HCT116 (cell line): ENCODE data around the gene REG3A. TPM values are rescaled to one million over a fixed set of nuclear protein-coding genes. Genes with fewer than 3 reads are reported as not detected.

ENCODE experiments used
- ATAC-seq: fragments of 200-7000 bp; cut with Tn5 transposase; 2 replicates; pipeline ENCODE4 v1.9.1; 2020; ENCODE audit warnings: mild to moderate bottlenecking, moderate library complexity
- BruUV-seq: library from RNA; stranded (reverse); fragments of 400-500 nt; replicated peaks from 2 replicates; lab custom pipeline; 2021; lab: Mats Ljungman, UMichigan
- CTCF ChIA-PET: fragments of 300-600 bp; sonication (Branson Sonifier 250); formaldehyde crosslinking; loops from one replicate; lab custom pipeline; 2021; ENCODE audit warnings: antibody characterized with exemption; lab: Charles Lee
- POLR2A ChIA-PET: fragments of 300-600, 350-600 bp; sonication (Branson Sonifier 250); formaldehyde crosslinking; loops from one replicate; lab custom pipeline; 2021; ENCODE audit warnings: antibody characterized with exemption; lab: Charles Lee
- RAD21 ChIA-PET, 2 experiments: fragments of 300-600 bp; sonication (Branson Sonifier 250); formaldehyde crosslinking; loops; one replicate each; lab custom pipeline; 2023; ENCODE audit warnings: low total read pairs in 2 of 2; ENCODE audit not compliant: uncharacterized antibody in 2 of 2, unreplicated experiment in 2 of 2, low non-redundant PET in 1 of 2; lab: Charles Lee
- DNase-seq: peaks from one replicate; pipeline ENCODE4 v3.0.0-alpha.2; 2010; ENCODE audit warnings: low read depth, low spot score
- H2AFZ ChIP-seq: fragments of 200-600 bp; shearing (Covaris generic), sonication (generic); 2 replicates; pipeline ENCODE4 v1.6.1; 2017; ENCODE audit warnings: low read depth, mixed run types, mixed read lengths, antibody characterized with exemption, low read length; ENCODE audit not compliant: poor library complexity, severe bottlenecking
- H3K27ac ChIP-seq: 2 replicates; pipeline ENCODE4 v1.5.1; 2012; ENCODE audit warnings: low read depth, low read length
- H3K27me3 ChIP-seq: fragments of 200-600 bp; sonication (generic); 2 replicates; pipeline ENCODE4 v1.6.1; 2016; ENCODE audit warnings: mixed run types, low read length, mixed read lengths; ENCODE audit not compliant: insufficient read depth
- H3K36me3 ChIP-seq, 2 experiments: fragments of 200-500 bp in 1 of 2; fragments of 200-600 bp in 1 of 2; sonication (Bioruptor generic) in 1 of 2; sonication (generic) in 1 of 2; 2 replicates each; pipeline versions ENCODE4 v1.5.1 to v1.6.1; 2014 to 2016; ENCODE audit warnings: low read length in 2 of 2, inconsistent platforms in 1 of 2, mixed read lengths in 1 of 2, mixed run types in 1 of 2; ENCODE audit not compliant: insufficient read depth in 2 of 2, control insufficient read depth in 1 of 2
- H3K4me1 ChIP-seq, 2 experiments: fragments of 200-600 bp in 1 of 2; sonication (generic) in 1 of 2; 2 replicates each; pipeline versions ENCODE4 v1.5.1 to v1.6.1; 2012 to 2017; ENCODE audit warnings: low read length in 2 of 2, inconsistent platforms in 1 of 2, mild to moderate bottlenecking in 1 of 2, mixed read lengths in 1 of 2, mixed run types in 1 of 2, moderate library complexity in 1 of 2; ENCODE audit not compliant: insufficient read depth in 2 of 2, control insufficient read depth in 1 of 2
- H3K4me2 ChIP-seq: fragments of 200-600 bp; sonication (generic); 2 replicates; pipeline ENCODE4 v1.6.1; 2017; ENCODE audit warnings: mixed run types, low read length, mixed read lengths
- H3K4me3 ChIP-seq, 2 experiments: fragments of 200-600 bp in 1 of 2; sonication (generic) in 1 of 2; replicated peaks in 1 of 2; 2 replicates each; pipeline ENCODE4 v1.5.1; 2011 to 2016; ENCODE audit warnings: low read length in 2 of 2, control low read depth in 1 of 2, low read depth in 1 of 2, mild to moderate bottlenecking in 1 of 2, mixed read lengths in 1 of 2, mixed run types in 1 of 2
- H3K79me2 ChIP-seq: fragments of 200-600 bp; sonication (generic); 2 replicates; pipeline ENCODE4 v1.6.1; 2017; ENCODE audit warnings: mild to moderate bottlenecking, mixed run types, low read length, moderate library complexity, mixed read lengths; ENCODE audit not compliant: insufficient read depth
- H3K9ac ChIP-seq: fragments of 200-600 bp; sonication (generic); 2 replicates; pipeline ENCODE4 v1.6.1; 2016; ENCODE audit warnings: low read length, mixed read lengths
- H3K9me2 ChIP-seq: fragments of 200-600 bp; sonication (generic), shearing (Covaris generic); 2 replicates; pipeline ENCODE4 v1.6.1; 2017; ENCODE audit warnings: mixed run types, mild to moderate bottlenecking, moderate library complexity; ENCODE audit not compliant: insufficient read depth
- H3K9me3 ChIP-seq, 2 experiments: fragments of 200-500 bp in 1 of 2; fragments of 200-600 bp in 1 of 2; sonication (Bioruptor generic) in 1 of 2; sonication (generic) in 1 of 2; 2 replicates each; pipeline ENCODE4 v1.6.1; 2014 to 2017; ENCODE audit warnings: low read length in 2 of 2, mixed read lengths in 2 of 2, inconsistent platforms in 1 of 2, low read depth in 1 of 2, mild to moderate bottlenecking in 1 of 2, mixed run types in 1 of 2, moderate library complexity in 1 of 2; ENCODE audit not compliant: control insufficient read depth in 1 of 2, insufficient read depth in 1 of 2
- H4K20me1 ChIP-seq: fragments of 200-600 bp; sonication (generic), shearing (Covaris generic); 2 replicates; pipeline ENCODE4 v1.6.1; 2017; ENCODE audit warnings: mixed run types, mild to moderate bottlenecking, moderate library complexity; ENCODE audit not compliant: insufficient read depth
- CBX3 ChIP-seq: IDR thresholded peaks from 2 replicates; pipeline ENCODE4 v1.6.1; 2012; ENCODE audit warnings: low read depth
- EGR1 ChIP-seq: IDR thresholded peaks from 2 replicates; pipeline ENCODE4 v1.6.1; 2012; ENCODE audit warnings: low read depth
- EZH2 ChIP-seq: fragments of 200-600 bp; sonication (generic); IDR thresholded peaks from 2 replicates; pipeline ENCODE4 v1.6.1; 2017; ENCODE audit warnings: antibody characterized with exemption, mixed run types
- JUND ChIP-seq: IDR thresholded peaks from 2 replicates; pipeline ENCODE4 v1.6.1; 2012
- POLR2AphosphoS5 ChIP-seq: IDR thresholded peaks from 2 replicates; pipeline ENCODE4 v1.6.1; 2011; ENCODE audit warnings: mild to moderate bottlenecking, low read depth, low read length, moderate library complexity
- SIN3A ChIP-seq: IDR thresholded peaks from 2 replicates; pipeline ENCODE4 v1.6.1; 2012; ENCODE audit warnings: low read depth
- SRF ChIP-seq: IDR thresholded peaks from 2 replicates; pipeline ENCODE4 v1.6.1; 2012; ENCODE audit warnings: low read depth
- TCF7L2 ChIP-seq: IDR thresholded peaks from 2 replicates; pipeline ENCODE4 v1.7.0; 2011; ENCODE audit warnings: borderline replicate concordance, inconsistent platforms; ENCODE audit not compliant: insufficient read depth, insufficient read length; ENCODE audit errors: extremely low read depth
- ZFX ChIP-seq: fragments of 450-650 bp; IDR thresholded peaks from 2 replicates; pipeline ENCODE4 v1.6.1; 2017
- intact Hi-C: fragments of 100-400 bp; cut with micrococcal nuclease; formaldehyde crosslinking; loops from 2 replicates; pipeline ENCODE4 v1.10.0; 2022
- total RNA-seq: library from RNA; stranded (reverse); gene quantifications from one replicate; pipeline ENCODE4 v1.2.1, GENCODE V29; 2021; ENCODE audit not compliant: unreplicated experiment
- TF ChIP-seq, protein P1 (sequence below), 3 experiments: fragments of 200-600 bp in 1 of 3; sonication (generic) in 1 of 3; IDR thresholded peaks in 2 of 3; conservative IDR thresholded peaks in 1 of 3; 2 replicates each; pipeline ENCODE4 v1.5.1; 2012 to 2017; ENCODE audit warnings: low read depth in 2 of 3, low read length in 2 of 3, antibody characterized with exemption in 1 of 3, borderline replicate concordance in 1 of 3, control low read depth in 1 of 3, mild to moderate bottlenecking in 1 of 3, mixed read lengths in 1 of 3, mixed run types in 1 of 3, moderate library complexity in 1 of 3; ENCODE audit not compliant: insufficient read depth in 1 of 3

Gene REG3A
- total RNA-seq, 1 experiment from 2014 or later: not detected

GRCh38 chr2:79129804-79130203 is 29.7 kb downstream of the REG3A start:
- Histone ChIP-seq H2AFZ (no peak overlapping the region), H3K4me2 (no peak overlapping the region), H3K9ac (no peak overlapping the region), H3K27me3 (no peaks in the 10 kb centered on the region), H4K20me1 (no peaks in the 10 kb centered on the region), H3K27ac (no peak overlapping the region), H3K4me1 (no peaks in the 10 kb centered on the region), H3K79me2 (no peaks in the 10 kb centered on the region), H3K36me3 (no peaks in the 10 kb centered on the region), H3K9me2 (no peaks in the 10 kb centered on the region), H3K4me3 (no peak overlapping the region), H3K9me3 (peaks cover 0 to 30% of the 10 kb centered on the region in 2 experiments; a peak in 2 of 4 replicates)
- ChIA-PET CTCF (no interaction called here), RAD21 (no interaction called here), POLR2A (no interaction called here)
- ATAC-seq: no peak
- no peak for DNase-seq
- TF ChIP-seq EGR1: no peak
- no peak for TF ChIP-seq TCF7L2
- no peak for TF ChIP-seq POLR2AphosphoS5
- TF ChIP-seq, protein P1, sequence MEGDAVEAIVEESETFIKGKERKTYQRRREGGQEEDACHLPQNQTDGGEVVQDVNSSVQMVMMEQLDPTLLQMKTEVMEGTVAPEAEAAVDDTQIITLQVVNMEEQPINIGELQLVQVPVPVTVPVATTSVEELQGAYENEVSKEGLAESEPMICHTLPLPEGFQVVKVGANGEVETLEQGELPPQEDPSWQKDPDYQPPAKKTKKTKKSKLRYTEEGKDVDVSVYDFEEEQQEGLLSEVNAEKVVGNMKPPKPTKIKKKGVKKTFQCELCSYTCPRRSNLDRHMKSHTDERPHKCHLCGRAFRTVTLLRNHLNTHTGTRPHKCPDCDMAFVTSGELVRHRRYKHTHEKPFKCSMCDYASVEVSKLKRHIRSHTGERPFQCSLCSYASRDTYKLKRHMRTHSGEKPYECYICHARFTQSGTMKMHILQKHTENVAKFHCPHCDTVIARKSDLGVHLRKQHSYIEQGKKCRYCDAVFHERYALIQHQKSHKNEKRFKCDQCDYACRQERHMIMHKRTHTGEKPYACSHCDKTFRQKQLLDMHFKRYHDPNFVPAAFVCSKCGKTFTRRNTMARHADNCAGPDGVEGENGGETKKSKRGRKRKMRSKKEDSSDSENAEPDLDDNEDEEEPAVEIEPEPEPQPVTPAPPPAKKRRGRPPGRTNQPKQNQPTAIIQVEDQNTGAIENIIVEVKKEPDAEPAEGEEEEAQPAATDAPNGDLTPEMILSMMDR (IDR thresholded peaks at IDR 0.05 in 2 of 3, conservative IDR thresholded peaks at IDR 0.05 in 1 of 3; ENCODE audit: borderline replicate concordance in 1 of 3, insufficient read depth in 1 of 3, low read depth in 2 of 3, low read length in 2 of 3): no peak
- TF ChIP-seq JUND: no peak
- intact Hi-C loops: no loop called here
- BruUV-seq: no TSS peak

DNA sequence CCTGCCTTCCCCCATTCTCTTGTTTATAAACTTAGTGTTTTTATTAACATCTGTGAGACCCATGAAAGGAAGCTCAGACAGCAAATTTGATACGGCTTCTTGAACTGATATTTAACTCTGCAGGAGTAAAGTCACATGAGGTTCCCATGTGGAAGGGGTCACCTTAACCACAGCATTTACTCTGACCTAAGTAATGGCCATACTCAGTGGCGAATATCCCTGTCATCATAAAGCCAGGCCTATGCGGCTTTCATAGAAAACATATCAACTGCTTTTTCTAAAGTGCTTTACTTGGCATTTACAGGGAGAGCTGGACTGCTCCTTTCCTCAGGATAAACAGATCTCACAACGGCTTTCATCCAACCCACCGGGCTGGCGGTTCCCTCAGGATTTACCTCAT is 30.3 kb downstream of the REG3A start:
- H3K4me2 ChIP-seq: no peak overlapping the region
- no peak overlapping the region for H3K9ac ChIP-seq
- no peaks in the 10 kb centered on the region for H3K36me3 ChIP-seq
- no peaks in the 10 kb centered on the region for H4K20me1 ChIP-seq
- intact Hi-C loops: no loop called here
- H3K4me3 ChIP-seq: no peak overlapping the region
- peaks cover 0 to 35% of the 10 kb centered on the region in 2 experiments; a peak in 2 of 4 replicates for H3K9me3 ChIP-seq
- H3K9me2 ChIP-seq: no peaks in the 10 kb centered on the region
- ATAC-seq (no peak), DNase-seq (no peak)
- H3K27ac ChIP-seq: no peak overlapping the region
- POLR2A ChIA-PET: no interaction called here
- CTCF ChIA-PET: no interaction called here
- RAD21 ChIA-PET: no interaction called here
- H3K27me3 ChIP-seq: no peaks in the 10 kb centered on the region
- H2AFZ ChIP-seq: no peak overlapping the region
- no peaks in the 10 kb centered on the region for H3K4me1 ChIP-seq
- TF ChIP-seq CBX3: no peak
- no peak for TF ChIP-seq SIN3A
- TF ChIP-seq EZH2: no peak
- TF ChIP-seq SRF: no peak
- TF ChIP-seq ZFX: no peak
- H3K79me2 ChIP-seq: no peaks in the 10 kb centered on the region
- no TSS peak for BruUV-seq
